HFFc6 (cell line): ENCODE data around the gene ZNF277. TPM values are rescaled to one million over a fixed set of nuclear protein-coding genes. Genes with fewer than 3 reads are reported as not detected.
A peak's percentile ranks its signal among the peaks of the same experiment; 100 is the strongest.

Source experiments
- DNase-seq: peaks from one replicate; pipeline ENCODE4 v3.0.0-alpha.2; 2018
- H3K27ac Mint-ChIP-seq: 2 replicates; pipeline ENCODE4 v1.8.0; 2020; ENCODE audit warnings: mild to moderate bottlenecking, mixed read lengths
- H3K27me3 Mint-ChIP-seq: 2 replicates; pipeline ENCODE4 v1.8.0; 2021; ENCODE audit warnings: mild to moderate bottlenecking, moderate library complexity, mixed read lengths; ENCODE audit not compliant: insufficient read depth
- H3K36me3 Mint-ChIP-seq: 2 replicates; pipeline ENCODE4 v1.8.0; 2021; ENCODE audit warnings: low read depth, mixed read lengths
- H3K4me1 Mint-ChIP-seq: 2 replicates; pipeline ENCODE4 v1.8.0; 2020; ENCODE audit warnings: low read depth, mixed read lengths
- H3K4me3 Mint-ChIP-seq: 2 replicates; pipeline ENCODE4 v1.8.0; 2020; ENCODE audit warnings: mild to moderate bottlenecking, moderate library complexity, mixed read lengths
- H3K9me3 Mint-ChIP-seq: 2 replicates; pipeline ENCODE4 v1.8.0; 2020; ENCODE audit warnings: mild to moderate bottlenecking, mixed read lengths
- CTCF ChIP-seq: fragments of 200-600 bp; sonication (generic); IDR thresholded peaks from 2 replicates; pipeline ENCODE4 v1.5.0; 2021; ENCODE audit warnings: antibody characterized with exemption, mild to moderate bottlenecking
- total RNA-seq, 6 experiments: library from RNA; stranded (reverse); fragmentation: NEBNext Ultra II Directional; extraction: Animal tissue kit (Norgen Biotek cat#: 25700); gene quantifications; 2 replicates in 1 of 6; 3 replicates in 5 of 6; pipeline ENCODE4 v1.2.3, GENCODE V29; 2021

Gene ZNF277
- total RNA-seq, 6 experiments from 2014 or later = 9.5 to 14.6 (median 13.5) TPM

- no peak for TF ChIP-seq CTCF
- Mint-ChIP-seq H3K4me1 (peaks cover 36% of the 10 kb centered on the region), H3K36me3 (no peaks in the 10 kb centered on the region), H3K27me3 (no peaks in the 10 kb centered on the region; the same call in 1 of the 2 replicates), H3K9me3 (no peaks in the 10 kb centered on the region), H3K27ac (peak overlapping the region; percentile 2; the same call in 1 of the 2 replicates), H3K4me3 (no peak overlapping the region)
- no peak for DNase-seq
Measured at GRCh38 chr7:112212571-112212970, 6.1 kb downstream of the ZNF277 start.

GRCh38 chr7:112213735-112214134 lies 7.2 kb downstream of the ZNF277 start:
- H3K9me3 Mint-ChIP-seq = no peaks in the 10 kb centered on the region
- TF ChIP-seq CTCF = no peak
- 0 out of 2 replicates have a peak, but pooled peaks cover 4% of the 10 kb centered on the region for H3K36me3 Mint-ChIP-seq
- H3K27me3 Mint-ChIP-seq = no peaks in the 10 kb centered on the region; the same call in 1 of the 2 replicates
- H3K4me3 Mint-ChIP-seq = no peak overlapping the region
- no peak overlapping the region for H3K27ac Mint-ChIP-seq
- DNase-seq = no peak
- peaks cover 43% of the 10 kb centered on the region for H3K4me1 Mint-ChIP-seq

GRCh38 chr7:112214268-112214667 lies 7.8 kb downstream of the ZNF277 start:
- 0 out of 2 replicates have a peak, but pooled peaks cover 4% of the 10 kb centered on the region for H3K36me3 Mint-ChIP-seq
- no peak overlapping the region for H3K4me3 Mint-ChIP-seq
- no peak overlapping the region for H3K27ac Mint-ChIP-seq
- peaks cover 48% of the 10 kb centered on the region for H3K4me1 Mint-ChIP-seq
- no peak for DNase-seq
- no peak for TF ChIP-seq CTCF
- no peaks in the 10 kb centered on the region; the same call in 1 of the 2 replicates for H3K27me3 Mint-ChIP-seq
- no peaks in the 10 kb centered on the region for H3K9me3 Mint-ChIP-seq

- Mint-ChIP-seq H3K27me3 (no peaks in the 10 kb centered on the region; the same call in 1 of the 2 replicates), H3K9me3 (no peaks in the 10 kb centered on the region), H3K4me1 (peaks cover 48% of the 10 kb centered on the region), H3K4me3 (no peak overlapping the region), H3K27ac (no peak overlapping the region), H3K36me3 (0 out of 2 replicates have a peak, but pooled peaks cover 4% of the 10 kb centered on the region)
- DNase-seq = no peak
- TF ChIP-seq CTCF = no peak
Measured at GRCh38 chr7:112214883-112215282, 8.4 kb downstream of the ZNF277 start.

GRCh38 chr7:112215787-112216186 lies 9.3 kb downstream of the ZNF277 start:
- Mint-ChIP-seq H3K4me3 (no peak overlapping the region), H3K9me3 (no peaks in the 10 kb centered on the region), H3K36me3 (0 out of 2 replicates have a peak, but pooled peaks cover 4% of the 10 kb centered on the region), H3K4me1 (peaks cover 48% of the 10 kb centered on the region), H3K27ac (no peak overlapping the region), H3K27me3 (no peaks in the 10 kb centered on the region; the same call in 1 of the 2 replicates)
- no peak for TF ChIP-seq CTCF
- no peak for DNase-seq
